Gastroesophageal sphincter (tissue), 4 donors: Measurements from ENCODE around the gene MINDY3. TPM values are rescaled to one million over a fixed set of nuclear protein-coding genes. Genes with fewer than 3 reads are reported as not detected.

ENCODE experiments used
- ATAC-seq: fragments of 150-250 bp; one replicate; pipeline ENCODE4 v1.9.1; 2016; ENCODE audit warnings: mild to moderate bottlenecking, moderate library complexity
- H3K27ac ChIP-seq, 4 donors: fragments of 200-600 bp; sonication (generic) in 3 of 4; 1 replicate in 3 of 4; 2 replicates in 1 of 4; pipeline ENCODE4 v1.5.1; 2016 to 2019
- H3K27me3 ChIP-seq: fragments of 200-600 bp; sonication (generic); one replicate; pipeline ENCODE4 v1.5.1; 2019
- H3K36me3 ChIP-seq, 2 donors: fragments of 200-600 bp; sonication (generic); one replicate each; pipeline ENCODE4 v1.5.1; 2019; ENCODE audit warnings: control low read depth in 1 of 2
- H3K4me1 ChIP-seq, 3 donors: fragments of 200-600 bp; sonication (generic); 1 replicate in 2 of 3; 2 replicates in 1 of 3; pipeline ENCODE4 v1.5.1; 2016 to 2019; ENCODE audit warnings: control low read depth in 2 of 3
- H3K4me3 ChIP-seq, 2 donors: fragments of 200-600 bp; sonication (generic); one replicate each; pipeline ENCODE4 v1.5.1; 2019; ENCODE audit warnings: mild to moderate bottlenecking in 1 of 2, moderate library complexity in 1 of 2
- H3K9me3 ChIP-seq, 3 donors: fragments of 200-600 bp; sonication (generic); one replicate each; pipeline ENCODE4 v1.5.1; 2017 to 2019; ENCODE audit warnings: control low read depth in 2 of 3
- CTCF ChIP-seq, 4 experiments: fragments of 200-600 bp in 2 of 4; fragments of 450-650 bp in 2 of 4; sonication (generic) in 1 of 4; IDR thresholded peaks; one replicate each; pipeline ENCODE4 v1.5.1; 2017 to 2019; ENCODE audit warnings: antibody characterized with exemption in 4 of 4, mild to moderate bottlenecking in 2 of 4, moderate library complexity in 2 of 4
- EP300 ChIP-seq: sonication (generic); formaldehyde crosslinking; IDR thresholded peaks from one replicate; pipeline ENCODE4 v1.6.1; 2017; ENCODE audit warnings: antibody characterized with exemption, mild to moderate bottlenecking
- POLR2A ChIP-seq, 2 donors: fragments of 450-650 bp; IDR thresholded peaks; one replicate each; pipeline ENCODE4 v1.6.1; 2017; ENCODE audit warnings: antibody characterized with exemption in 2 of 2, mild to moderate bottlenecking in 2 of 2, moderate library complexity in 1 of 2
- POLR2AphosphoS5 ChIP-seq: sonication (generic); formaldehyde crosslinking; IDR thresholded peaks from one replicate; pipeline ENCODE4 v1.6.1; 2017; ENCODE audit warnings: antibody characterized with exemption
- WGBS, 2 donors: methylation state at CpG; one replicate each; pipeline ENCODE4 v1.1.5; 2018; ENCODE audit warnings: low coverage in 1 of 2; 5-methylcytosine and 5-hydroxymethylcytosine counted together
- total RNA-seq, 4 donors: library from RNA; depleted of rRNA; stranded (reverse); fragments of >200 nt; gene quantifications; one replicate each; pipeline ENCODE4 v1.1.0, GENCODE V29; 2016

The MINDY3 gene
- total RNA-seq, 4 donors from 2014 or later, result 21.8 to 93.6 (median 36.7) TPM

- Histone ChIP-seq H3K27ac (no peak overlapping the region), H3K4me1 (no peaks in the 10 kb centered on the region), H3K36me3 (no peaks in the 10 kb centered on the region), H3K27me3 (no peaks in the 10 kb centered on the region), H3K9me3 (no peaks in the 10 kb centered on the region), H3K4me3 (no peak overlapping the region)
- no peak for TF ChIP-seq EP300
- TF ChIP-seq POLR2A (IDR thresholded peaks at IDR 0.05), result no peak
- TF ChIP-seq POLR2AphosphoS5, result no peak
- no peak for TF ChIP-seq CTCF (IDR thresholded peaks at IDR 0.05)
- no peak for ATAC-seq
- WGBS, 2 donors, result 60% methylated on average over 2 of the region's 3 CpGs; no CpG with 5 or more reads in 1 of the 2 donors
Measured at GRCh38 chr10:15748126-15748525, 112.2 kb downstream of the MINDY3 start.

- Histone ChIP-seq H3K9me3 (no peaks in the 10 kb centered on the region), H3K36me3 (no peaks in the 10 kb centered on the region), H3K4me1 (no peaks in the 10 kb centered on the region), H3K27me3 (no peaks in the 10 kb centered on the region), H3K4me3 (no peak overlapping the region), H3K27ac (no peak overlapping the region)
- no peak for TF ChIP-seq POLR2A (IDR thresholded peaks at IDR 0.05)
- 88 to 91% methylated on average over 3 of the region's 3 CpGs for WGBS, 2 donors
- no peak for ATAC-seq
Measured at GRCh38 chr10:15747632-15748031, 112.7 kb downstream of the MINDY3 start.

- H3K36me3 ChIP-seq, result no peaks in the 10 kb centered on the region
- H3K27me3 ChIP-seq, result no peaks in the 10 kb centered on the region
- no peaks in the 10 kb centered on the region for H3K9me3 ChIP-seq
- WGBS, 2 donors, result 25% methylated on average over 1 of the region's 1 CpG; no CpG with 5 or more reads in 1 of the 2 donors
- H3K27ac ChIP-seq, result no peak overlapping the region
- TF ChIP-seq POLR2AphosphoS5, result no peak
- TF ChIP-seq EP300, result no peak
- TF ChIP-seq POLR2A (IDR thresholded peaks at IDR 0.05), result no peak
- no peak for TF ChIP-seq CTCF (IDR thresholded peaks at IDR 0.05)
- H3K4me3 ChIP-seq, result no peak overlapping the region
- no peaks in the 10 kb centered on the region for H3K4me1 ChIP-seq
- peak; percentile 58 for ATAC-seq
Measured at GRCh38 chr10:15745751-15746150, 114.6 kb downstream of the MINDY3 start.

GRCh38 chr10:15744217-15744865, 116.0 kb downstream of the MINDY3 start:
- no peak overlapping the region for H3K4me3 ChIP-seq
- TF ChIP-seq POLR2A (IDR thresholded peaks at IDR 0.05) (no peak), CTCF (IDR thresholded peaks at IDR 0.05) (peak in 2 of 4 experiments; percentile 33 to 41)
- WGBS, 2 donors, result 40 to 45% methylated on average over 5 to 6 of the region's 7 CpGs
- no peaks in the 10 kb centered on the region for H3K36me3 ChIP-seq
- no peaks in the 10 kb centered on the region for H3K9me3 ChIP-seq
- no peaks in the 10 kb centered on the region for H3K27me3 ChIP-seq
- peaks cover 0 to 2% (median 0%) of the 10 kb centered on the region in 3 donors for H3K4me1 ChIP-seq
- no peak for ATAC-seq
- H3K27ac ChIP-seq, result no peak overlapping the region

GRCh38 chr10:15743443-15743842, 116.9 kb downstream of the MINDY3 start:
- Histone ChIP-seq H3K27me3 (no peaks in the 10 kb centered on the region), H3K4me3 (no peak overlapping the region), H3K9me3 (no peaks in the 10 kb centered on the region), H3K36me3 (no peaks in the 10 kb centered on the region), H3K27ac (no peak overlapping the region), H3K4me1 (peaks cover 0 to 10% (median under 1%) of the 10 kb centered on the region in 3 donors)
- TF ChIP-seq EP300 (no peak), POLR2A (IDR thresholded peaks at IDR 0.05) (no peak), CTCF (IDR thresholded peaks at IDR 0.05) (no peak)
- 60% methylated on average over 1 of the region's 2 CpGs; no CpG with 5 or more reads in 1 of the 2 donors for WGBS, 2 donors
- ATAC-seq, result no peak
